Measurements from ENCODE around the gene STPG2.

STPG2 gene

GRCh38 chr4:97593248-97593647 lies 550.0 kb downstream of the STPG2 start:
- no peak for DNase-seq (ENCODE audit: low spot score)
- CTCF ChIA-PET: interaction anchor here (0.7 kb wide), 1 partner anchor 61 kb away, joined by 3 read pairs; no protein-coding TSS in a partner anchor

GRCh38 chr4:97590266-97590665 lies 553.0 kb downstream of the STPG2 start:
- POLR2A ChIA-PET (ENCODE audit: low non-redundant PET): no interaction called here
- DNase-seq (ENCODE audit: low spot score): no peak

More at GRCh38 chr4:97593248-97593647, 550.0 kb downstream of the STPG2 start:
- POLR2A ChIA-PET (ENCODE audit: low non-redundant PET): no interaction called here
- TF ChIP-seq CTCF (conservative IDR thresholded peaks at IDR 0.05; ENCODE audit: low read depth): no peak
- H3K27ac ChIP-seq: no peak overlapping the region

GRCh38 chr4:97589481-97590196 lies 553.6 kb downstream of the STPG2 start:
- ChIA-PET POLR2A (ENCODE audit: low non-redundant PET) (no interaction called here), CTCF (no interaction called here)
- no peak overlapping the region for H3K27ac ChIP-seq
- no peak for TF ChIP-seq CTCF (conservative IDR thresholded peaks at IDR 0.05; ENCODE audit: low read depth)
- peak; percentile 36 for DNase-seq (ENCODE audit: low spot score)

More at GRCh38 chr4:97590266-97590665, 553.0 kb downstream of the STPG2 start:
- no peak for TF ChIP-seq CTCF (conservative IDR thresholded peaks at IDR 0.05; ENCODE audit: low read depth)
- CTCF ChIA-PET: no interaction called here
- no peak overlapping the region for H3K27ac ChIP-seq

- TF ChIP-seq CTCF (conservative IDR thresholded peaks at IDR 0.05; ENCODE audit: low read depth): no peak
- CTCF ChIA-PET: no interaction called here
- POLR2A ChIA-PET (ENCODE audit: low non-redundant PET): no interaction called here
- peak; percentile 20 for DNase-seq (ENCODE audit: low spot score)
- no peak overlapping the region for H3K27ac ChIP-seq
Observed at GRCh38 chr4:97587912-97588311, 555.4 kb downstream of the STPG2 start.

GRCh38 chr4:97585274-97585673 lies 558.0 kb downstream of the STPG2 start:
- no peak for DNase-seq (ENCODE audit: low spot score)
- ChIA-PET CTCF (no interaction called here), POLR2A (ENCODE audit: low non-redundant PET) (no interaction called here)
- no peak for TF ChIP-seq CTCF (conservative IDR thresholded peaks at IDR 0.05; ENCODE audit: low read depth)
- H3K27ac ChIP-seq: no peak overlapping the region

GRCh38 chr4:97582890-97583289 lies 560.4 kb downstream of the STPG2 start:
- no peak for DNase-seq (ENCODE audit: low spot score)
- CTCF ChIA-PET: no interaction called here
- no peak for TF ChIP-seq CTCF (conservative IDR thresholded peaks at IDR 0.05; ENCODE audit: low read depth)
- POLR2A ChIA-PET (ENCODE audit: low non-redundant PET): no interaction called here
- H3K27ac ChIP-seq: no peak overlapping the region

All from RWPE1 (cell line).